NCI-H128 (cell line): Measurements from ENCODE around the gene BDH1.

Source experiments
- DNase-seq: peaks from one replicate; lab custom pipeline; 2025; ENCODE audit not compliant: unreplicated experiment; lab: John Stamatoyannopoulos, UW

Gene BDH1

GRCh38 chr3:197464794-197465193 is 91.0 kb downstream of the BDH1 start:
- no peak for DNase-seq

- DNase-seq, result no peak
These were observed 92.5 kb downstream of the BDH1 start for GRCh38 chr3:197463279-197463678.

- DNase-seq, result no peak
These were observed 93.0 kb downstream of the BDH1 start for GRCh38 chr3:197462808-197463207.

GRCh38 chr3:197460639-197461038 is 95.1 kb downstream of the BDH1 start:
- no peak for DNase-seq

GRCh38 chr3:197460002-197460401 is 95.8 kb downstream of the BDH1 start:
- no peak for DNase-seq
